D721Med (cell line): ENCODE measurements around the gene PNMA8C.

Experiments used
- DNase-seq: peaks from one replicate; pipeline ENCODE4 v3.0.0; 2011; ENCODE audit warnings: low spot score; ENCODE audit not compliant: insufficient read length
- FAIRE-seq: peaks from 2 replicates; lab custom pipeline; 2011; peaks lifted over from hg19 to GRCh38; lab: Jason Lieb, UNC
- TF ChIP-seq, protein P1 (sequence below): IDR thresholded peaks from 2 replicates; pipeline ENCODE4 v1.5.1; 2012; ENCODE audit warnings: mild to moderate bottlenecking, control low read depth; ENCODE audit not compliant: insufficient read depth; ENCODE audit errors: missing control alignments

PNMA8C gene

GRCh38 chr19:46431824-46432223, 3.1 kb upstream of the PNMA8C start:
- DNase-seq: no peak
- no peak for FAIRE-seq
- TF ChIP-seq, protein P1, sequence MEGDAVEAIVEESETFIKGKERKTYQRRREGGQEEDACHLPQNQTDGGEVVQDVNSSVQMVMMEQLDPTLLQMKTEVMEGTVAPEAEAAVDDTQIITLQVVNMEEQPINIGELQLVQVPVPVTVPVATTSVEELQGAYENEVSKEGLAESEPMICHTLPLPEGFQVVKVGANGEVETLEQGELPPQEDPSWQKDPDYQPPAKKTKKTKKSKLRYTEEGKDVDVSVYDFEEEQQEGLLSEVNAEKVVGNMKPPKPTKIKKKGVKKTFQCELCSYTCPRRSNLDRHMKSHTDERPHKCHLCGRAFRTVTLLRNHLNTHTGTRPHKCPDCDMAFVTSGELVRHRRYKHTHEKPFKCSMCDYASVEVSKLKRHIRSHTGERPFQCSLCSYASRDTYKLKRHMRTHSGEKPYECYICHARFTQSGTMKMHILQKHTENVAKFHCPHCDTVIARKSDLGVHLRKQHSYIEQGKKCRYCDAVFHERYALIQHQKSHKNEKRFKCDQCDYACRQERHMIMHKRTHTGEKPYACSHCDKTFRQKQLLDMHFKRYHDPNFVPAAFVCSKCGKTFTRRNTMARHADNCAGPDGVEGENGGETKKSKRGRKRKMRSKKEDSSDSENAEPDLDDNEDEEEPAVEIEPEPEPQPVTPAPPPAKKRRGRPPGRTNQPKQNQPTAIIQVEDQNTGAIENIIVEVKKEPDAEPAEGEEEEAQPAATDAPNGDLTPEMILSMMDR: peak; percentile 15

- DNase-seq (no peak), FAIRE-seq (no peak)
- TF ChIP-seq, protein P1: no peak
Measured at GRCh38 chr19:46429999-46430398, 1.3 kb upstream of the PNMA8C start.

DNA sequence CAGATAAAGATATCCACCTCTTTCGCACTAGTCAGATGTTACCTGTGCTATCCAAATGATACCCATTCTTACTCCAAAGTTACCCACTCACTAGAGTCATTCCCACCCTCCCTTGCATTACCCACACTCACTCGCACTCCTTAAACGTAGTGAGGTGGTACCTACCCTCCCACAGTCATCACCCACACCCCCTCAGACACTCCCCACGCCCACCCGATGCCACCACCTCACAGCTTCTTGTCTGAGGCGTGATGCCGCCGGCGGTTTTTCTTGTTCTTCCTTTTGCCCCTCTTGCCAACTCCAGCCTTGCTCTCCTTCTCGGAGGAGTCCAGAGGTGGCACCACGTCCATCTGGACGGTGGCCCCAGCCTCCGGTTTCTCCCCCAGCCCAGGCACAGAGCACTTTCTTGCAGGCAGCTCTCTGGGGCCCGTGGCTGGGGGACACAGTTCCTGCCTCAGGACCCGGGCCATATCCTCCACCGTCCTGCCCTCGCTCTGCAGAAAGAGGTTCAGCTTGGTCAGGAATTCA, 1.2 kb downstream of the PNMA8C start:
- no peak for DNase-seq
- TF ChIP-seq, protein P1: no peak
- FAIRE-seq: no peak

GRCh38 chr19:46426506-46427162, 2.1 kb downstream of the PNMA8C start:
- FAIRE-seq (no peak), DNase-seq (peak; percentile 84)
- TF ChIP-seq, protein P1: no peak

- no peak for FAIRE-seq
- DNase-seq: no peak
- TF ChIP-seq, protein P1: no peak
Measured at GRCh38 chr19:46426035-46426505, 2.7 kb downstream of the PNMA8C start.

DNA sequence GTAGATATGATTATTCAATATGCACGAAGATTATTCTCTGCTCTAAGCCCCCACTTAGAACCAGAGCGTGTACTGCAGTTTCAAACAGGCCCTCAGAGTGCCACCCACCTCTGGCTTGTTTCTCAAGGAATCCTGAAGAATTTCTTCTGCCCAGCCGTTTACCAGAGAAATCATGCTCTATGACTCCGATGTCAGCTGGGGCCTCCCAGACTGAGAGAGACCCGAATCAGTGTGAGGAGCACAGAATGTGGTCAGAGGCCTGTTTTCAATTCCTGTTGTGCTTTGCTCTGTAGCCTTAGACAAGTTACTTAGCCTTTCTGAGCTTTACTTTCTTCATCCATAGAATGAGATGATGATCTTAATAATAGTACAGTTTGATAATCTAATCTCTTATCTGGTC, 5.5 kb downstream of the PNMA8C start:
- TF ChIP-seq, protein P1: no peak
- DNase-seq: no peak
- no peak for FAIRE-seq

DNA sequence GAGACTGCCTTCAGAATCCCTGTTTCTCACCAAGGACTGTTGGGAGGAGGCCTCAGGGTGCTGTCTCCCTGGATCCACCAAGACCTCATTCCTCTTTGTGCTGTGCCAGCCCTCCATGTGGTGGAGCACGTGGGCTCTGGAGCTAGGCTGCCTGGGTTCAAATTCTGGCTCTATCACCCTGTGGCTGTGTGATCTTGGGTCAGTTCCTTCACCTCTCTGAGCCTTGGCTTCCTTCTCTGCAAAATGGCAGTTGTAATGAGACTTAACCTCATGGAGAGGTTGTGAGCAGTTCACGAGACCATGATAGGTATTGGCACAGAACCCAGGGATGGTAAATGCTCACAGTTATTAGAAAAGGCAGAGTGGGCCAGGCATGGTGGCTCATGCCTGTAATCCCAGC, 6.4 kb downstream of the PNMA8C start:
- TF ChIP-seq, protein P1: no peak
- FAIRE-seq: no peak
- no peak for DNase-seq
